Mucosa of descending colon (tissue), 3 donors: ENCODE measurements around the gene CSTF1. TPM values are rescaled to one million over a fixed set of nuclear protein-coding genes. Genes with fewer than 3 reads are reported as not detected.

ENCODE experiments used
- ATAC-seq: fragments of 200-7000 bp; cut with Tn5 transposase; one replicate; pipeline ENCODE4 v1.9.1; 2020; ENCODE audit warnings: mild to moderate bottlenecking, moderate library complexity
- DNase-seq, 3 donors: peaks; one replicate each; pipeline ENCODE4 v3.0.0-alpha.2; 2020
- H3K36me3 ChIP-seq: fragments of 200-600 bp; one replicate; pipeline ENCODE4 v1.8.0; 2021; ENCODE audit warnings: low read depth, mild to moderate bottlenecking
- H3K4me1 ChIP-seq: fragments of 200-600 bp; one replicate; pipeline ENCODE4 v1.8.0; 2021; ENCODE audit warnings: low read depth, mild to moderate bottlenecking
- H3K4me3 ChIP-seq: fragments of 200-600 bp; one replicate; pipeline ENCODE4 v1.8.0; 2021; ENCODE audit warnings: mild to moderate bottlenecking
- H3K9me3 ChIP-seq: fragments of 200-600 bp; one replicate; pipeline ENCODE4 v1.8.0; 2021; ENCODE audit warnings: mild to moderate bottlenecking
- intact Hi-C, 2 donors: fragments of 100-400 bp; cut with DNase I in 1 of 2; cut with micrococcal nuclease in 1 of 2; formaldehyde crosslinking; loops; one replicate each; pipeline versions ENCODE4 v1.11.0 to v1.11.1; 2022; cut with DNase I, micrococcal nuclease
- total RNA-seq, 3 donors: library from RNA; stranded (reverse); fragmentation: NEBNext Ultra II Directional in 2 of 3; extraction: Animal tissue kit (Norgen Biotek cat#: 25700) in 2 of 3; gene quantifications; one replicate each; pipeline versions ENCODE4 v1.2.1 to v1.2.4, GENCODE V29; 2021 to 2023
- TF ChIP-seq, protein P1 (sequence below): fragments of 200-600 bp; IDR thresholded peaks from one replicate; pipeline ENCODE4 v1.8.0; 2022; ENCODE audit warnings: antibody characterized with exemption, mild to moderate bottlenecking
- donor health status: DM: no; HTN: no; CAD: no; lungs with moderate emphysema.
- donor health status: DM: no; HTN: no; CAD: no.
- donor health status: DM: no; HTN: yes; CAD: no.

The CSTF1 gene
- total RNA-seq, 3 donors from 2014 or later = 23.0 to 27.3 (median 25.2) TPM

GRCh38 chr20:56391037-56391436, 1.4 kb upstream of the CSTF1 start:
- TF ChIP-seq, protein P1, sequence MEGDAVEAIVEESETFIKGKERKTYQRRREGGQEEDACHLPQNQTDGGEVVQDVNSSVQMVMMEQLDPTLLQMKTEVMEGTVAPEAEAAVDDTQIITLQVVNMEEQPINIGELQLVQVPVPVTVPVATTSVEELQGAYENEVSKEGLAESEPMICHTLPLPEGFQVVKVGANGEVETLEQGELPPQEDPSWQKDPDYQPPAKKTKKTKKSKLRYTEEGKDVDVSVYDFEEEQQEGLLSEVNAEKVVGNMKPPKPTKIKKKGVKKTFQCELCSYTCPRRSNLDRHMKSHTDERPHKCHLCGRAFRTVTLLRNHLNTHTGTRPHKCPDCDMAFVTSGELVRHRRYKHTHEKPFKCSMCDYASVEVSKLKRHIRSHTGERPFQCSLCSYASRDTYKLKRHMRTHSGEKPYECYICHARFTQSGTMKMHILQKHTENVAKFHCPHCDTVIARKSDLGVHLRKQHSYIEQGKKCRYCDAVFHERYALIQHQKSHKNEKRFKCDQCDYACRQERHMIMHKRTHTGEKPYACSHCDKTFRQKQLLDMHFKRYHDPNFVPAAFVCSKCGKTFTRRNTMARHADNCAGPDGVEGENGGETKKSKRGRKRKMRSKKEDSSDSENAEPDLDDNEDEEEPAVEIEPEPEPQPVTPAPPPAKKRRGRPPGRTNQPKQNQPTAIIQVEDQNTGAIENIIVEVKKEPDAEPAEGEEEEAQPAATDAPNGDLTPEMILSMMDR = no peak
- Histone ChIP-seq H3K36me3 (no peaks in the 10 kb centered on the region), H3K4me3 (no peak overlapping the region), H3K9me3 (no peaks in the 10 kb centered on the region), H3K4me1 (peaks cover 22% of the 10 kb centered on the region)
- intact Hi-C loops = no loop called here
- DNase-seq = no peak
- no peak for ATAC-seq

- H3K4me1 ChIP-seq = peaks cover 22% of the 10 kb centered on the region
- ATAC-seq = peak; percentile 58
- H3K9me3 ChIP-seq = no peaks in the 10 kb centered on the region
- H3K36me3 ChIP-seq = no peaks in the 10 kb centered on the region
- intact Hi-C loops = no loop called here
- peak in 1 of 3 donors; percentile 16 for DNase-seq
- TF ChIP-seq, protein P1 = no peak
- H3K4me3 ChIP-seq = peak overlapping the region; percentile 38
These were observed 781 bp upstream of the CSTF1 start for GRCh38 chr20:56391596-56392131.

DNA sequence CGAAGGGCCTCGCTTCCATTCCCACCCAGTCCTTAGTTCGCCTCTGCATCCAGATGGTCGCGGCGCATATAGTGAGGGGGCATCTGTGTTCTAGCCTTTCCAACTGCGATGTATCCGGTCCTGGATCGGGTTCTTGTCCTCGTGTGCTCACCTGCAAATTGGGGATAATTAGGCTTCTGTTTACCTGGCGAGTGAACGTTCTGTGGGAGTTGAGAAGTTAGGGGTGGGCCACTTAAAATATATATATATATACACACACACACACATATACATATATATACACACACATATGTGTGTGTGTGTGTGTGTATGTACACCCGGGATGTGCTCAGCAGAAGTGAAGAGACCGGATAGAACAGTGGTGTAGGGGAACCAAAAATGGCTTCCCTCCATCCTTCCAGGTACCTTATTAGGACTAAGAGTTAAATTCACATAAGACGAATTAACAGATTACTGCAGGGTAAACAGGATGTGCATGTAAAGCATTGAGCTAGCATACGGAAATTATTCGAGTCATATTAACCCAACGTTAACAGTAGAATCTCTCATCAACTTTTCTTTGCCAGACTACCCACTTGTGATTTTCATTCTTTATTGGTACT, 537 bp downstream of the CSTF1 start:
- ATAC-seq (peak; percentile 1), DNase-seq (no peak)
- Histone ChIP-seq H3K4me3 (peak overlapping the region; percentile 82), H3K9me3 (no peaks in the 10 kb centered on the region), H3K4me1 (peaks cover 22% of the 10 kb centered on the region), H3K36me3 (no peaks in the 10 kb centered on the region)
- TF ChIP-seq, protein P1 = no peak
- intact Hi-C loops = no loop called here

- no peak for ATAC-seq
- H3K4me1 ChIP-seq = peaks cover 22% of the 10 kb centered on the region
- H3K36me3 ChIP-seq = no peaks in the 10 kb centered on the region
- no peak overlapping the region for H3K4me3 ChIP-seq
- H3K9me3 ChIP-seq = no peaks in the 10 kb centered on the region
- TF ChIP-seq, protein P1 = no peak
- intact Hi-C loops = no loop called here
- no peak for DNase-seq
These were observed 1.2 kb downstream of the CSTF1 start for GRCh38 chr20:56393653-56394052.

DNA sequence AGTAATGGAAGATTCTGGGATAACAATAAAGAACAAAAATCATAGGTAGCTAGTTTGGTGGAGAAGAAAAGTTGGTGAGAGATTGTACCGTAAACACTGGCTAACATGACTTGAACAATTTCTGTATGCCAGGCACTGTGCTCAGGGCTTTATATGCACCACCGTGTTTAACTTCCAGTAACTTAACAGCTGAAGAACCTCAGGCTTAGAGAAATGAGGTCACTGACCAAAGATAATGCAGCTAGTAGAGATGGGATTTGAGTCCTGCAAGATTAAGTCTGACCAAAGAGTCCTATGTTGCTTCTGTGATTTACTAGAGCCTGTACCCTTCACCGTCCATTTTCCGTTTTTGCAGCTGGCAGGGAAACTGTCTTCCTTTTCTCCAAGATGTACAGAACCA, 2.7 kb downstream of the CSTF1 start:
- ATAC-seq (no peak), DNase-seq (no peak)
- intact Hi-C loops = no loop called here
- no peaks in the 10 kb centered on the region for H3K36me3 ChIP-seq
- H3K9me3 ChIP-seq = no peaks in the 10 kb centered on the region
- H3K4me1 ChIP-seq = peaks cover 22% of the 10 kb centered on the region
- TF ChIP-seq, protein P1 = no peak
- no peak overlapping the region for H3K4me3 ChIP-seq
